Measurements from ENCODE around the gene TEX22.

The TEX22 gene

DNA sequence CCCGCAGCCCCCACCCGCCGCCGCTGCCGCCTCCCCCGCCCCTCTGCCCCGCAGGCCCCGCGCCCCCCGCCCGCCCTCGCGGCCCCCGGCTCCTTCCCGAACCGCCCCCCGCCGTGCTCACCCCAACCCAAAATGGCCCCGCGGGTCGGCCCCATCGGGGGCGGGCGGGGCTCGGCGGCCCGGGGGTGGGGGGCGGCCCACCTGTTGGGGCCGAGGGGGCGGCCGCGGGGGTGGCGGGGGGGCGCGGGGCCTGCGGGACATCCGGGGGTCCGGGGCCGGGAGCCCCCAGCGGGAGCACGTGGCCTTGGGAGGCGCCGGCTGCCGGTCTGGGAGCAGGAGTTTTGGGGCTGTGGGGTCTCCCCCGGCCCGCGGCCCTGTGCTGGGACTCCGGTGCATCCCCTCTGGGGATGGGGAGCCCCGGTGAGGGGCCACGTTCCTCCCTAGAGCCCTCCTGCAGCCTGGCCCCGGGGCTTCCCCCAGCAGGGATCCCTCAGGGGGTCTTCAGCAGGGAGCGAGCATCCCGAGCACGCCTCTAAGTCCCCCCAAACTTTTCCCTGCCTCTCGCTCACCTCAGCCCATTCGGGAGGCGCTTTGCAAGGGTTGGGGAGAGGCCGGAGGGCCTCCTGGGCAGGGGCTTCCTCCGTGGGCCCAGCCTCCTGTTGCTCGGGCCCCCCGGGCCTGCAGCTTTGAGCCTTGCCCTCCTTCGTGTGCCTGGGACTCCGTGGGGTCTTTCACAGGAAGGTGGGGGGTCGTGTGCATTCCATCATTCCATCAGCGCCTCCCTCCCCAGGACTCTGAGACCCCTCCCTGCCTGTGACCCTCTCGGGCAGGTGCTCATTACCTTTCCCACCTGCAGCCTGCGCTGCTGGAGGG is 22.0 kb downstream of the TEX22 start:
- in situ Hi-C loops (cut with MboI; ENCODE audit: low sequenced_read_pairs): no loop called here

DNA sequence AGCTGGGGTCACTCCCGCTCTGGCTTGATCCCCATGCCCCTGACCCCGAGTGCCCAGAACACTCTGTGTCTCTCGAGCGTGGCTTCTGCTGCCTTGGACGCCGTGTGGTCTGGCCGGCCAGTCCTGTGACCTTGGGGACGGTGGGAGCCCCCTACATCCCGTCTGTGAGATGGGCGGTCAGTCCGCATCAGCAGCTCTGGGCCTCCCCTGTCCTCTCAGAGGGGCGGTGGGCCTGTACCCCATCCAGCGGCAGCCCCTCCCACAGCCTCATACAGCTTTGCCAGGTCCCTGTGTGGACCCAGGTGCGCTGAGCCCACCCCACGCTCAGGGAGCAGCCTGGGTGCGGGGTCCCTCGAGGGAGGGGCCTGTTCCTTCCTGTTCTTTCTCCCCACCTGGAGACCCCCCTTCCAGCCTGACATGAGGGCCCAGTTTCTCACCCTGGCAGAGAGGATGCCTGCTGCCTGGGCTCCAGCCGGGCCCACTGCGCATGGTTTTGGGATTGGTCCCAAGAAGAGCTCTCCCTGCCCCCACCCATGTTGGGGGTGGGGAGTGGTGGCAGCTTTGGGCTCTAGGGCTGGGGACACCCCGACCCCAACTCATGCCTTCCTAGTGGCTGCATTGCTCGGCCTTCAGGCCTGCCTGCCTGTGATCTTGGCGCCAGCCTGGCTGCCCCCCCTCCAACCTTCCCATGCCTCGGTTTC is 22.8 kb downstream of the TEX22 start:
- in situ Hi-C loops (cut with MboI; ENCODE audit: low sequenced_read_pairs): no loop called here

DNA sequence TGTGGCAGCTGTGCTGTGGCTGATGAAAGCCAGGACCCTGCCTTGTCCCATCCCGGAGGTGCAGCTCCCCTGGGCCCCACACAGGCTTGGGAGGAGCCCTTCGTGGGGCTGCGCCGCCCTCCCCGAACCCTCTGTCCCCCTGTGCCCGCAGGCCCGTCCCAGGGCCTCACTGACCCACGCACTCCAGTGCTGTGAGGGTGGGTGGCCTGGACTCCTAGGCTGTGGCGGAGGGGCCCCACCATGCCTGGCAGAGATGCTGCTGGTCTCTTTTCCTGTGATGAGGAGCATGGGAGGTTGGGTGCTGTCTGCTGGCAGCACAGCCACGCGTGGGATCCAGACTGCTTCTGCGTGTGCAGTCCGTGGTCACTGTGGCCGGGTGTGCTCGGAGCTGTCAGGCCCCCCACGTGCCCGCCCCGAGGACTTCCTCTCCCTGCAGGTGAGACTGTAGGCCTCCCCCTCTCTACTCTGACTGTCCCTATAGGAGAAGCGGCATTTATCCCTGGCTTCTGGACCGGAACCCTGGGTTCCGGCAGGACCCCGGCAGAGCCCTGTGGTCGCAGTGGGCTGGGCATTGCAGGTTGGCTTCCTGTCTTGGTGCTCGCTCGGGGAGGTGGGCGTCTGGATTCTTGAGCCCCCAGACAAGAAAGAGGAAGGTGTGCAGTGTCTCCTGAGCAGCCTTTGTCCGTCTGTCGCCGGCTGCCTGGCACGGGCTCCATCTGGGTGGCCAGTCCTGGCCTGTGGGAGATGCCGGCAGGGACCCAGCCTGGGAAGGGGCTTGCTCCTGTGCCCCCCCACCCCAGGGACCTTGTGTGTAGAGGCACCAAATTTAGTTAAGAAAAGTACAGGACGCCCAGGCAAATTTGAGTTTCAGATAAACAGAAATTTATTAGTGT is 23.6 kb downstream of the TEX22 start:
- in situ Hi-C loops (cut with MboI; ENCODE audit: low sequenced_read_pairs): no loop called here

DNA sequence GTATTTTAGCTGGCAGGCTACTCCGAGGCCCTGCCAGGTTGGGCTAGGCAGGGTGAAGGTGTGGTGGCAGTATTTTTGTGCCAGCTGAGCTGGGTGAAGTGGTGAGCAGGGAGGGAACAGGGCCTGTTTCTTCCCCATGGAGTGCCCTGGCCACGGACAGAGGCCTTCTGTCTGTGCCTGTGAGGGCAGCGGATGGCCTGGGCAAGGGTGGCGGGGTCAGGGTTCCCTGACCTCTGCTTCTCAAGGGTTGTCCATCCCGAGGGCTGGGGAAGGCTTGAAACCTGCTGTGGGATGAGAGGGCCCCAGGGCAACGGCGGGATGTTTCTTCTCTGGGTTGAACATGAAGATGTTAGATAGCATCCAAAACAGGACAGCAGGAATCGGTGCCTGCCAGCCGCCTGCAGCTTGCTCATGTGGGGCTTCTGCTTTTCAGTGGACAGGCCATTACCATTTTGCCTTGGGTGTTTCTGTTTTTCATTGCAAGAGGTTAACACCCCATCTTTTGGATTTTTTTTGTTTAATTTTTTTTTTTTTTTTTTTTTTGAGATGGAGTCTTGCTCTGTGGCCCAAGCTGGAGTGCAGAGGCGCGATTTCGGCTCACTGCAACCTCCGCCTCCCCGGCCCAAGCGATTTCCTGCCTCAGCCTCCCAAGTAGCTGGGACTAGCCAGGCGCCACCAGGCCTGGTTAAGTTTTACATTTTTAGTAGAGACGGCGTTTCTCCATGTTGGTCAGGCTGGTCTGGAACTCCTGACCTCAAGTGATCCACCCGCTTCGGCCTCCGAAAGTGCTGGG is 24.6 kb downstream of the TEX22 start:
- in situ Hi-C loops (cut with MboI; ENCODE audit: low sequenced_read_pairs): no loop called here

DNA sequence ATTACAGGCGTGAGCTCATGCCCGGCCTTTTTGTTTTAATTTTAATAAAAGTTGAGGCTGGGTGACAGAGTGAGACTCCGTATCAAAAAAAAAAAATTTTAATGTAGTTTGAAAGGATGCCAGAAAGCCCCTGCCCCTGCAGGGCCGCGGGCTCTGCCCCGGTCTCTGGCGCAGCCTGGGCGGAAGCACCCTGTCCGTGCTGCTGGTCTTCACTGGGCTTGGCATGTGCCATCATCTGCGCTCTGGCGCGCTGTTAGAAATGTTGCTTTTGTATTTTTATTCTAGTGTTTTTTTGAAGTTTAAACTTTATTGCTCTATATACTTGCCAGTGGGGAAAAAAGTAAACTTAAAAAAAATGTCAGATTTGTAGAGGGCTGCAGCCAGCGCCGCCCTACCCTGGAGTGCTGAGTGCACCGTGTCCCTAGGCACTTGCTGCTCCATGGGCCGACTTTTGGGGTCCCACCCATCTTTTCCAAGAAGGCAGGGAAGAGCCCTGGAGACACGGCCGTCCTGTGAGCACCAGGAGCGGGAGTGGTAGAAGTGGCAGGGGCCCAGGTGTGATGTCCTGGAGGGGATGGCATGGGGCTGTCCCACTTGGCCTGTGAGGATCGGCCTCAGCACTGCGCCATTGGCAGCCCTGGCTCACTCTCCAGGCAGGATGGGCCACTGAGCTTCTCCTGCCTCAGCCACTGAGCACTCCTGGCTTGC is 25.3 kb downstream of the TEX22 start:
- in situ Hi-C loops (cut with MboI; ENCODE audit: low sequenced_read_pairs): no loop called here

DNA sequence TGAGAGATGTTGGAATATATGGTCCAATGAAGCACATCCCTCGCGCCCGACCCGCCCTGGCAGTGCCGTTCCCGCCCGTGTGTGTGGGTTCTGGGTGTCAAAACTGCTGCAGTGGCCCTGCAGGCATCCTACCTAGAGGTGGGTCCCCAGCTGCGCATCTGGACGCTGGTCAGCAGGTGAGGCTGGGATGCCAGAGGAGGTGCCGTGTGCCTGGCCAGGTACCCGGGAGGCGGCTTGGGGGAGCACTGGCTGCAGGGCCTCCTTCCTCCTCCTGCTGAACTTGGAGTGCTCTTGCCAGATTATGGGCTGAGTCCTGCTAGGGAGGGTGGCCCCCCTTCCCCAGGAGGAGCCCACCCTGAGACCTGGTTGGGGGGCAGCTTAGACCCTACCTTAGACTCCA is 26.5 kb downstream of the TEX22 start:
- in situ Hi-C loops (cut with MboI; ENCODE audit: low sequenced_read_pairs): no loop called here

DNA sequence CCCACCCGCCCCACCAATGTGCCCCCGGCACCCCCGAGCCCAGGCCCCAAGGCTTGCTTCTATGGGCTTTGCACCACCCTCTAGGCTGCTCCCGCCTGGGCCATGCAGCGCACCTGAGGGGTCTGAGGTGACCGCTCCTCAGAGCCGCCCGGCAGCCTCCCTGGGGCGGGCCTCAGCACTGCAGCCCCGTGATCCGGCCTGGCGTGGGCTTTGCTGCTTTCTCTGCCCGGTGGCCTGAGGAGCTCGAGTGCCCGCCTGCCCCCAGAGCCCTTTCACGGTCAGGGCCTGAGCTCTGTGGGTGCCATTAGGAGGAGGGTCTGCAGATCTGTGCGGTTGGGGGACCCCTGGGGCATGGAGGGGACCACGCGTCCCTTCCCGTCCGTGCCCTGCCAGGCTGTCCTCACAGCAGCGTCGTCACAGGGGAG is 27.5 kb downstream of the TEX22 start:
- in situ Hi-C loops (cut with MboI; ENCODE audit: low sequenced_read_pairs): no loop called here

DNA sequence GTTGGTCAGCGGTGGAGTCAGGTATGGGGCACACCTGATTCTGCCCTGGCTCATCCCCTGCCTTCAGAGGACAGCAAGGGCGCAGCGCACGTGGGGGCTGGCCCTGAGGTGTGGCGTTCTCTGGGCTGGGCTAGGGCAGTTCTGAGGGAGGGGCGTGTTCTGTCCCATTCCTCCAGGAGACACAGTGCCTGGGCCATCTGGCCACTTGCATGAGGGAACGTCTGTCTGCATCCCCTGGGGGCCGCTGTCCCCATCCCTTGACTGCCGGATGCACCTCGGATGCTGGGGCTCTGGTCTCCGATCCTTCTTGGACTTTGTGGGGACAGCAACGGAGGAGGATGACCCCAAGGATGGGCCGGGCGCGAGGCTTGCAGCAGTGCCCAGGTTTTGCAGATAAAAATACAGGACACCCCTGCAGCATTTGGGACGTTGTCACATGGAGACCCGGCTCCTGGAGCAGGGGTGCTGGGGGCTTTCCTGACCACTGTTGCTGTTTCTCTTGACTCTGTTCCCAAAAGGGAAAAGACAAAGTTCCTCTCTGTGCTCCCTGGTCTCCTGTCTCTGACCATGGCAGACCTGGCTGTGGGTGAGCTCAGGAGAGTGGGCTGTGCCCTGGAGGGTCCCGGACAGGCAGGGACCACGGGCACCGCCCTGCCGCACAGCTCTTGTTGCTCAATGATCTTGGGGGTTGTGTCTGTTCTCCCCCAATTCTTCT is 28.2 kb downstream of the TEX22 start:
- in situ Hi-C loops (cut with MboI; ENCODE audit: low sequenced_read_pairs): no loop called here

DNA sequence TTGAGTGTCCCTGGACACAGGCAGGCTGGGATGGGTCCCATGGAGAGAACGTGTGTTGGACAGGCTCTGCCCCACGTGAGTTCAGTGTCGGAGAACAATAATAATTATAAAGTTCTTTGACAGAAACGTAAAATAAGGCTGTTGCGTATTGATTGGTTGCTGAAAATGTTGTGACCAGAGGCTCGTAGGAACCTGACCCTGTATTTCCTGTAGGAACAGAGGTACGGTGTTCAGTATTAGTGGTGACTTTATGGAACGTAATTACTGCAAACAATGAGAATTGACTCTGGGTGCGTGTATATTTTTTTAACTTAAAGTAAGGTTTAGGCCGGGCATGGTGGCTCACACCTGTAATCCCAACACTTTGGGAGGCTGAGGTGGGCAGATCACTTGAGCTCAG is 29.1 kb downstream of the TEX22 start:
- in situ Hi-C loops (cut with MboI; ENCODE audit: low sequenced_read_pairs): no loop called here

DNA sequence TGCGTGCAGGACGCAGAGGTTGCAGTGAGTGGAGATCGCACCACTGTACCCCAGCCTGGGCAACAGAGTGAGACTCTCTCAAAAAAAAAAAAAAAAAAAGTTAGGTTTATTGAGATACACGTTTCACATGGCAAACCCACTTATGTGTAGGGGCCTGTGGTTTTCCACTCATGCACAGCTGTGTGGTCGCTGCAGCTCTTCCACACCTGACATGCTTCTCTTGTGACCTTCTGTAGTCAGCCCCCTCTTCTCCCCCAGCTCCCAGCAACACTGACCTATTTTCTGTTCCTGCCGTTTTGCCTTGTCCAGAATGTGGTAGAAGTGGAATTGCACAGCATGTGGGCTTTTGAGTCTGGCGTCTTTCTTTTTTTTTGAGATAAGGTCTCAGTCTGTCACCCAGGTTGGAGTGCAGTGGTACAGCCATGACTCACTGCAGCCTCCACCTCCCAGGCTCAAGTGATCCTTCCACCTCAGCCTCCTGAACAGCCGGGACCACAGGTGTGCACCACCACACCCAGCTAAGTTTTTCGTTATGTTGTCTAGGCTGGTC is 29.7 kb downstream of the TEX22 start:
- in situ Hi-C loops (cut with MboI; ENCODE audit: low sequenced_read_pairs): no loop called here

DNA sequence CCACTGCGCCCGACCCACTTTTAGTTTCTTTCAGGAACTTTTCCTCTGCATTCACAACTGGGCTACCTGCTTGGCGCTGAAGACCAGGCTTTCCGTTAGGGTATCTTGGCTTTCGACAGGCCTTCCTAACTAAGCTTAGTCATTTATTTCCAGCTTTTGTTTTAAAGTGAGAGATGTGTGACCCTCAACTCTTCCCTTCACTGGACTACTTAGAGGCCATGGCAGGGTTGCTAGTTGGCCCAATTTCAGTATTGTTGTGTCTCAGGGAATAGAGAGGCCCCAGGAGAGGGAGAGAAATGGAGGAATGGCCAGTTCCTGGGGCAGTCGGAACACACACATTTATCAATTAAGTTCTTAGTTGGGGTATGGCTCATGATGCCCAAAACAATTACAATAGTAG is 31.7 kb downstream of the TEX22 start:
- in situ Hi-C loops (cut with MboI; ENCODE audit: low sequenced_read_pairs): no loop called here

DNA sequence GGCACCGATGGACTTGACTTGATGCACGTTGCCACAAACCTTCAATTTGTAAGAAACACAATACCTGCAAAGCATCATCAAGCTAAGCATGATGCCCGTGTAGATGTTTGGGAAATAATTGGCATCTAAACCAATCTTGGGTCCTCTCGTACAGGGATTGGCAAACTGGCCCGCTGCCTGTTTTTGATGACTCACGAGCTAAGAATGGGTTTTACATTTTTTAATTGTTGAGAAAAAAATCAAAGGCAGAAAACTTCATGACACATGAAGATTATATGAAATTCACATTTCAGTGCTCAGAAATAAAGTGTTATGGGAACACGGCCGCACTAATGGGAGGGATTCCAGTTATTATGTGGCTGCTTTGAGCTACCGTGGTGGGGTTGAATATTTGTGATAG is 32.2 kb downstream of the TEX22 start:
- in situ Hi-C loops (cut with MboI; ENCODE audit: low sequenced_read_pairs): no loop called here

DNA sequence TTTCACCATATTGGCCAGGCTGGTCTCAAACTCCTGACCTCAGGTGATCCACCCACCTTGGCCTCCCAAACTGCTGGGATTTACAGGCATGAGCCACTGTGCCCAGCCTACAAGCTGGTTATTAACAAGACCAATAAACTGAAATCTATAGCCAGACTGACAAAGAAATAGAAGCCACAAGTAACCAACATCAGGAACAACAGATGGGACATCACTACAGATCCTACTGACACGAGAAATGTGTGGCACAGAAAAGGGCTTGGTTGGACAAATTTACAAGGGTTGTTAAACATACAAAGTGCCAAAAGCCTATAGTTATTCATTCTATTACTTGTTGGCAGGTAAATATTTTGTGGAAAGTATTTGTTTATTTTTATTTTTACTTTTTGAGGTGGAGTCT is 32.9 kb downstream of the TEX22 start:
- in situ Hi-C loops (cut with MboI; ENCODE audit: low sequenced_read_pairs): no loop called here

DNA sequence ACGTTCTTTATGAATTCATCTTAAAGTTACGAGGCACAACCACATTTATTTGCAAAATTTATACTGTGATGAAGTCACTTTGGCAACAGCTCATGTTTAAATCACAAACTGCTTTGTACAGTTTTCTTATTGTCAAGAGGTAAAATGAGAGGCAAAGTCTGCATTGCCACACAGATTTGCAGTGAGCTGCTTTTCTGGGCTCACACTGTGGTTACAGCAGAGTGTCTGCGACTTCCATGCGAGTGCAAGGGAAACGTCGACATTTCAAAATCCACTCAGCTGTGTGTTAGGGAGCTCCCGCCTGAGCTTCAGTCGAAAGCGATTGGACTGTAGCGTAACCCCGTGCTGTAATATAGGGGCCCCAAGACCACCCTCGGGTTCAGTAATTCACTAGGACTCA is 34.3 kb downstream of the TEX22 start:
- in situ Hi-C loops (cut with MboI; ENCODE audit: low sequenced_read_pairs): no loop called here

DNA sequence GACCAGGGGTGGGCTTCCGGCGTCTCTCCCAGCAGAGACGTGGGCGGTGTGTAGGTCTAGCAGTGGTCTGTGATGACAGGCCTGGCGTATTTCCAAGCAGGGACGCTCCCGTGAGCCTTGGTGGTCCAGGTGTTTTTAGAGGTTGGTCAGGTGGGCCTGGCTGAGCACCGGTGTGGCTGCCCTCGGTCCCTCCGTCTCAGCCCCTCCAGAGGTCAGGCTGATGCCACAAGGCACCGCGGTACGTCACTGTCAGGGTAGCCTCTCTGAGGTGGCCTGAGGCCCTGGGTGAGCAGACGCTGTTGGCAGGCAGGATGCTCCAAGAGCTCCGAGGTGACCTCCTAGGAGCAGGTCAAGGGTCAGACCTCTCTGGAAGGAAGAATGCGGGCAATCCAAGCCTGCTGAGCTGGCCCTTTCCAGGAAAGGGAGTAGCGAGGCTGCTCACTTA is 34.8 kb downstream of the TEX22 start:
- in situ Hi-C loops (cut with MboI; ENCODE audit: low sequenced_read_pairs): no loop called here

DNA sequence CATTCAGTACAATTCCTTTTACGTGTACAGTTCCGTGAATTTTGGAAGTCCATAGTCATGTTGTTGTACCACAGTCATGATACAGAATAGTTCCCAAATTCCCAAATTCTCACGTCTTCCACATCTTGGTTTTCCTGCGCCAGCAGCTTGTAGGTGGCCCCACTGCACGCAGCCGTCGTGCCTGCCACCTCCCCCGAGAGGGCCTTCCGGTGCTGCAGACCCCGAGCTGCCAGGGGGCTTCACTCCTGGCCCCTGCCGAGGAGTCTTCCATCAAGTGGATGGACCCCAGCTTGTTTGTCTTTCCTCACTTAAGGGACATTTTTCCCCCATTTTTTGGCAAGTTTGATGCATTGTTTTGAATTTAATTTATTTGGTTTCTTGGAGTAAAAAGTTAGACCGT is 38.1 kb downstream of the TEX22 start:
- in situ Hi-C loops (cut with MboI; ENCODE audit: low sequenced_read_pairs): no loop called here

DNA sequence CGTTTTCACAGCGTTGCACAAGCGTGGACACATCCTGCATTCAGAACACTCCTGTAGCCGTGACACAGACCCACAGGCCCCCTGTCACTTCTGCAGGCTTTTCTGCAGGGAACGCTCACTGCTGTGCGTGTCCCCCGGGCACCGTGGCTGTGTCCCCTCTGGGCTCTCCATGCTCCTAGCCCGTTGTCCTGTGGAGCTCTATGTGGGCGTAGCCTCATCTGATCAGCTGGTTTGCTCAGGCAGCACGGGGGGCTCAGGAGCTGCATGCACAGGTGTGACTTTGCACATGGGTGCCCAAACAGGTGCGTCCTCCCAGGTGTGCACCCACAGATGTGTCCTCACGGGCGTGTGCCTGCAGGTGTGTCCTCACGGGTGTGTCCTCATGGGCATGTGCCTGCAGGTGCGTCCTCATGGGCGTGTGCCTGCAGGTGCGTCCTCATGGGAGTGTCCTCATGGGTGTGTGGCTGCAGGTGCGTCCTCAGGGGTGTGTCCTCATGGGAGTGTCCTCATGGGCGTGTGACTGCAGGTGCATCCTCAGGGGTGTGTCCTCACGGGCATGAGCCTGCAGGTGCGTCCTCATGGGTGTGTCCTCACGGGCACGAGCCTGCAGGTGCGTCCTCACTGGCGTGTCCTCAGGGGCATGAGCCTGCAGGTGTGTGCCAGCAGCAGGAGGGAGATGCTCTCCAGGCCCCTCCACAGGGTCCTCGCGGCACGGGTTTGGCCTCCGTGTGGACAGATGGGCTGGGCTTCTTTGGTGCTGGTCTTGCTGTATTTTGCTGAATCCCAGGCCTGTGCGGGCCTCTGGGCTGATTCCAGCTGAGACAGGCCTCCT is 38.8 kb downstream of the TEX22 start:
- in situ Hi-C loops (cut with MboI; ENCODE audit: low sequenced_read_pairs): no loop called here
